ENCODE data around the gene SPRN.

- TF ChIP-seq CTCF (IDR thresholded peaks at IDR 0.05) (no peak), POLR2A (IDR thresholded peaks at IDR 0.05) (no peak)
Observed at GRCh38 chr10:133396035-133396624, 28.3 kb downstream of the SPRN start.
